GM19455 (cell line): Measurements from ENCODE around the gene LEFTY1.
A peak's percentile ranks its signal among the peaks of the same experiment; 100 is the strongest.
"Not testable (repeated sequence)": the region's sequence is repeated elsewhere in the genome, so short reads cannot be mapped to it uniquely, and the experiment has no call there.

Experiments
- ATAC-seq: cut with Tn5 transposase; IDR thresholded peaks from one replicate; pipeline ENCODE4 v1.9.1; 2021; ENCODE audit not compliant: unreplicated experiment

LEFTY1 gene

GRCh38 chr1:225889743-225890142 is 797 bp upstream of the LEFTY1 start:
- ATAC-seq: no peak

- ATAC-seq: no peak
Observed at GRCh38 chr1:225888289-225888897, 553 bp downstream of the LEFTY1 start.

GRCh38 chr1:225887554-225888288 is 1.2 kb downstream of the LEFTY1 start:
- not testable (repeated sequence) for ATAC-seq

- ATAC-seq: no peak
Observed at GRCh38 chr1:225887030-225887314, 2.0 kb downstream of the LEFTY1 start.

DNA sequence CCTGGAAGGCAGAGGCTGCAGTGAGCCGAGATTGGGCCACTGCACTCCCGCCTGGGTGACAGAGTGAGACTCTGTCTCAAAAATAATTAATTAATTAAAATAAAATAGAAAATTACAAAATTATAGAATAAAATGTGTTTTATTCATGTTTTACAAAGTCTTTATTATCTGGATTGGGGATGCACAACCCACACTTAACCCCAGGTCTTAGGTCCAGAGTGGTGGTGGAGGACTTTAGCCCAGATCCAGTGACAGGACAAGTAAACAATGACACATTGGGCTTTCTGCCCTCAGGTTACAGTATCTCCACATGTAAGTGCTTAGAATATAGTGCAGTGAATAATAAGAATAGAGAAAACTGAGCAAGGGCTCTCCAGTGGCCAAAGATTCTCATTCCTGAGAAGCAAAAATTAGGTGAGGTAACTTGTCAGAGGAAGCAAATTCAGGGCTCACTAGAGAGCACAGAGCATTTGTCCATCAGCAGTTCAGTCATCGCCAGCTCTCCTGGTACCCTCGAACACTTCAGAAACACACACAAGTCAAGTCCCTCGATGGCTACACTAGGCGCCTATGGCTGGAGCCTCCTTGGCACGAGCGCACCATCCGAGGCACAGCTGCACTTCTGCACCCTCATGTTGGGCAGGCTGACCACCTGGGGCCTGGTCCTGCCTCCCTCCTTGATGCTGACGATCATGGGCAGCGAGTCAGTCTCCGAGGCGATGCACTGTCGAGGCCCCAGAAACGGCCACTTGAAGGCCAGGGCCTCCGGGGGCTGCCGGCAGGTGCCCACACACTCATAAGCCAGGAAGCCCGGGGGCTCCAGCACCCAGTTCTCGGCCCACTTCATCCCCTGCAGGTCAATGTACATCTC is 2.6 kb downstream of the LEFTY1 start:
- ATAC-seq: no peak

DNA sequence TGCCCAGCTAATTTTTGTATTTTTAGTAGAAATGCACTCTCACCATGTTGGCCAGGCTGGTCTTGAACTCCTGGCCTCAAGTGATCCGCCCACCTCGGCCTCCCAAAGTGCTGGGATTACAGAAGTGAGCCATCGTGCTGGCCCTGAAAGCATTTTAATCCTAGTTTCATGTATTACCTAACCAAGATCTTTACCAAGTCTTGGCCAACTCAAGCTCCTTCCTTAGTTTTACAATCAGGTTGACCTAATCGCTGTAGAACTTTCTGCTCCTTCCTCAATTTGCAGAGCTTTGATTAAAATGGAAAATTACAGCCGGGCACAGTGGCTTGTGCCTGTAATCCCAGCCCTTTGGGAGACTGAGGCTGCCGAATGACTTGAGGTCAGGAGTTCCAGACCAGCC is 3.6 kb downstream of the LEFTY1 start:
- no peak for ATAC-seq

GRCh38 chr1:225883616-225884265 is 5.2 kb downstream of the LEFTY1 start:
- ATAC-seq: no peak

GRCh38 chr1:225882694-225883615 is 6.0 kb downstream of the LEFTY1 start:
- ATAC-seq: peak; percentile 29

- peak; percentile 79 for ATAC-seq
Observed at GRCh38 chr1:225881959-225882693, 6.8 kb downstream of the LEFTY1 start, which contains the start of gene TMEM63A. TMEM63A (minus strand) TSS chr1:225882380; CDS start chr1:225877580, 4,800 bp downstream.

DNA sequence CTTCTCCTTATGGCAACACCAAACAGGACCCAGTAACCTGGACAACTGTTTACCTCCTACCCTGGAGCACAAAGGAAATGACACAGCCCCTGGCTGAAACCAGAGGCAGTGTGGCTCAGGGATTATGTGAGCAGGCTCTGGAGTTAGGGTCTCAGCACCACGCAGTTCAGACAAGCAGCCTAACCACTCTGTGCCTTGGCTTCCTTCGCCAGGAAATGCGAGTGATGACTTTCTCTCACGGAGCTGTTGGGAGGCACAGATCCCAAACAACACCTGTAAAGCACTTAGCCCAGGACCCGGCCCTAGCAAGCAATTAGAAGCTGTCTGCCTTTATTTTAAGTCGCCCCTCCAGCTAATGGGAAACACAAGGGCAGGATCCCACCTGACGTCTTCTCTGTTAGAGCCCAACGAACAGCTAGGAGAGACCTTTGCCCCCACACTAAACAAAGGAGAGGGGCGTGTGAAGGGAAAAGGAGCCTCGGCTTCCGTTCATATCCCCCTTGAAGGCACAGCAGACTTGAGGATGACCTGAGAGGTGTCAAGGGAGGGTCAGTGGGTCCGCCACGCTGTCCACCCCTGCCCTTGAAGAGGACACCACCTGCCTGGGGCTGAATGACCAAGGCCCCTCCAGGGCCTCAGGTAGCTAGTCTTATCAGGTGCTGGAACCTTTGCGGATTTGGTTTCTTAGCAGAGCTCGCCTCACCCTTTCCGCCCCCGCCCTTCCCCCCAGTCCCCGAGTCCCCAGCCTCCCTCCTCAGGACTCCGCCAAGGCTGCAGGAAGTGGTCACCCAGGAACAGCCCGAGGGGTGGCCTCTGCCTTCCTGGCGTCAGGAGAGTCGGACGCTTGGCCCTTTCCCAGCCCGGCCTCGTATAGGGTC is 7.6 kb downstream of the LEFTY1 start:
- ATAC-seq: peak; percentile 24

DNA sequence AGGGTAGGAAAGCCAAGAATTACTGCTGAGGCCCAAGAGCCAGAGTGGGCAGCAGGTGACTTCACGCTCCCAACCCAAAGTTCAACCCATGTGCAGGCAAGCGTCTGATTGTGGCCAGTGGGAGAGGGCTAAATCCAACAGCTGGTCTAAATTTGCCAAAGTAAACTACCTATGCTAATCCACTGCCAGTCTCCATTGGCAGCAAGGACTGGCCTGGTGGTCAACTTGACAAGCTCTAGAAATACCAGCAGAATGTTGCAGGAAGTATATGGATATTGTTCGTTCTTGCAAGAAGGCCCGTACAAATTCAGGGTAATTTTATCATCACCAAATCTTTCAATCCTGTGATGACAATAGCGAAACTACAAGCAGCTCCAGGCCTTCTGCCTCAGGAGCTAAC is 8.3 kb downstream of the LEFTY1 start:
- no peak for ATAC-seq

DNA sequence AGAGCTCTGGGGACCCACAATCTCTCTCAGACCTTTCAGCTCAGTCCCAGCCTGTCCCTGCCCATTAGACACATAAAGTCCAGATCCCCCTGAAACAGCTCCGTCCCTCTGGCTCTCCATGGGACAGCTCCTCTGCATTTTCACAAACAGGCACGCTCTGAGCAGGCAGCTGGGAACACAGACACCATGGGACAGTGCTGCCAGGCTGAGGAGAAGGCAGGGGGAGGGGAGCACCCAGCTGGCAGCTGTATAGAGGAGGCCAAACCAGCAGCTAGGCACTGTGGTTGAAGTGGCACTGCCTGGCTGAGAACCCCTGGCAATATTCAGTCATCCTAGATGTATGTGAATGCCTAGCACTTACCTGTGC is 8.7 kb downstream of the LEFTY1 start:
- no peak for ATAC-seq

DNA sequence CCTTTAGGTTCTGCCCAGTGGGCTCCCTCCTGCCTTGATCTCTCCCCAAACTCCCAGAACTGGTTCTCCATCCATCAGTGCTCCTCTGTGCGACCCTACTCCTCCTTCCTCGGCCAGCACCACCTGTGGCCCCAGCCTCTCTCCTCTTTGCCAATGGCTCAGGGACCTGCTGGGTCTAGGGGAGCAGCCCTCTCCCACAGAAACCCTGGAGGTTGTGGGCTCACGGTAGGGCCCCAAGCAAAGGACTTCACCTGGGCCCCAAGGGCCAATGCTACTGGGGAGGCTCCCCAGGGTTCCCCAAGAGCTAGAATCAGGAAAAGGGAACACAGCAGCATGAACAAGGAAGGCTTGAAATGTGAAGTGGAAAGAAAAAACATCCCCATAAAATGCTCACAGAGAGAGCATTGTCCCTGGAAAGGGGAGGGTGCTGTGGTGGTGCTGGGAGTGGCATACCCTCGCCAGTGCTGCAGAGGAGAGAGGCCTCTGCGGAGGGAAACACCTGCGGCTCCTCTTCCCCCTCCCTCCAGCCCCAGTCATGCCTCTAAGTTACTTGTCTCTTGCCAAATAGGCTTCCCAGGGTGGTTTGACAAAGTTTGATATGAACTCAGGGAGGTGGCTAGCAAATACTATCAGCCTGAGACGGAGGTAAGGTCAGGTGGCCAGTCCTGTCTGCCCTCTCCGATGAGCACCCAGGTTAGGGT is 9.3 kb downstream of the LEFTY1 start:
- no peak for ATAC-seq

DNA sequence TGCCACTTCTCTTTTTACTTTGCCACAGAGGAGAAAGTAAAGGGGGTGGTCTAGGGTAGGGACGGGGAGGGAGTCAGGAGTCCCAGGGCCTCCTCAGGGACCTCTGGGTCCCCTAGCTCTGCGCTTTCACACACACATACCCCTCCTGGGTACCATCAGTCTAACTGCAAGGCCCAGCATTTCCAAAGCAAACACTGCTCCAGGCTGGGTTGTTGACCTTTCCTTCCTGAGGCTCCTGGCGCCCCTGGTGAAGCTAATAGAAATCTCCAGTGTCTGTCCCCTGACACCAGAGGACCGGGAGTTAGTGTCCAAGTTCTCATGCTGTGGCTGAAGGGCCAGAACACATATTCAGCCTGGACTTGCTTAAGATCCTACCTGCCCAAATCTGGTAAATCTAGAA is 10.7 kb downstream of the LEFTY1 start:
- no peak for ATAC-seq

DNA sequence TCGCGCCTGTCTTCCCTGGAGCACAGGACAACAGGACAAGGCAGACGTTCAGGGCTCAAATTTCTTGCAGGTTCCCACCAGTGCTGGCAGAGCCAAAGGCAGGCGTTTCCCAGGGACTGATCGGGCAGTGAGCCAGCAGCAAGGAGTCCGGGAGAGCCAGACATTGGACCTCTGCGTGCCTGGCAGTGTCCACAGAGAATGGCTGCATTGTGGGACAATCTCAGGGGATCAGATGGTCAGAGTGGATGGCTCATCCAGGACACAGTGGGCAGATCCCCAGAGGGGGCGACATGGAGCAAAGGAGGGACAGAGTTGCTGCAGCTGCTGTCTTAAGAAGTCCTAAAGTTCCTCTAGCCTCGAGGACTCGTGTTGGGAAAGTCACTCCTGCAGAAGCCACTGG is 11.4 kb downstream of the LEFTY1 start:
- ATAC-seq: no peak

- ATAC-seq: no peak
Observed at GRCh38 chr1:225876900-225877510, 11.9 kb downstream of the LEFTY1 start.

DNA sequence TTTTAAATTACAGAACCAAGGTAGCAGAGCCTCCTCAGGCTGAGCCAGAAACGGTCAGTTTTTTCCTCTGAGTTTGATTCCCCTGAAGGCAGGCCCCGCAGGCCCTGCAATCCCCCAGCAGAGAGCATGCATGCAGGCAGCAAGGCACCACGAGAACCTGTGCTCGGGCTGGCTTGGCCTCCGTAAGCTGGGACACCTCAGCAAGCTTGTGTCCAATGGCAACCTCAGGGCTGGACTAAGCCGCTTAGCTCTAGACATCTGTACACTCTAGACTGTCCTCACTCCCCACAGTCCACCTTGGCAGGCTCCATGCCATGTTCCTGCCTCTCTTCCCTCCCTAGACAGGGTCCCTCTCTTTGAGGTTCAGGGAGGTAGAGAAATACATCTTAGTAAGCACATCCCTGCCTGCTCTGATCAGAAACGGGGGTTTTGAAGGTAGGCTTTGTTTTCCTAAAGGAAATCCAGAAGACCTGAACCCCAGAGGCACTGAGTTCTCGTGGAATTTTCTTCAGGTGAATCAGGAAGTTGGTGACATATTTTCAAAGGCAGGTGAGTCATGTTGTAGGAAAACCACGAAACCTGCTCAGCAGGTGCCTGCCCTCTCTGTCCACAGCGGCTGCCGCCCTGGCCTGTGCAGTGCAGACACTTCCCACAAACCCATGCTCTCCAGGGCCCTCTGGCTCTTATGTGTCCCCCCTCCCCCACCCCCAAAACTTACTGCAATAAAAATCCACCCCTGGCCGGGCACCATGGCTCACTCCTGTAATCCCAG is 13.7 kb downstream of the LEFTY1 start:
- no peak for ATAC-seq
